HUES48 (cell line): Measurements from ENCODE around the gene SLC7A6OS.

Experiments
- H3K27ac ChIP-seq: one replicate; pipeline ENCODE4 v1.7.0; 2013; ENCODE audit warnings: low read depth, low read length, inconsistent platforms
- H3K27me3 ChIP-seq: 2 replicates; pipeline ENCODE4 v1.6.1; 2013; ENCODE audit warnings: mild to moderate bottlenecking, low read length; ENCODE audit not compliant: control insufficient read depth, insufficient read depth
- H3K36me3 ChIP-seq: 2 replicates; pipeline ENCODE4 v1.6.1; 2013; ENCODE audit warnings: low read length; ENCODE audit not compliant: control insufficient read depth, insufficient read depth
- H3K4me1 ChIP-seq: 2 replicates; pipeline ENCODE4 v1.6.1; 2013; ENCODE audit warnings: mild to moderate bottlenecking, low read length; ENCODE audit not compliant: control insufficient read depth, insufficient read depth
- H3K4me3 ChIP-seq: 2 replicates; pipeline ENCODE4 v1.5.1; 2013; ENCODE audit warnings: mild to moderate bottlenecking, low read depth, low read length
- H3K9ac ChIP-seq: 2 replicates; pipeline ENCODE4 v1.6.1; 2013; ENCODE audit warnings: mild to moderate bottlenecking, low read depth, low read length, moderate library complexity
- H3K9me3 ChIP-seq: 2 replicates; pipeline ENCODE4 v1.6.1; 2013; ENCODE audit warnings: low read length; ENCODE audit not compliant: control insufficient read depth, insufficient read depth

Gene SLC7A6OS

DNA sequence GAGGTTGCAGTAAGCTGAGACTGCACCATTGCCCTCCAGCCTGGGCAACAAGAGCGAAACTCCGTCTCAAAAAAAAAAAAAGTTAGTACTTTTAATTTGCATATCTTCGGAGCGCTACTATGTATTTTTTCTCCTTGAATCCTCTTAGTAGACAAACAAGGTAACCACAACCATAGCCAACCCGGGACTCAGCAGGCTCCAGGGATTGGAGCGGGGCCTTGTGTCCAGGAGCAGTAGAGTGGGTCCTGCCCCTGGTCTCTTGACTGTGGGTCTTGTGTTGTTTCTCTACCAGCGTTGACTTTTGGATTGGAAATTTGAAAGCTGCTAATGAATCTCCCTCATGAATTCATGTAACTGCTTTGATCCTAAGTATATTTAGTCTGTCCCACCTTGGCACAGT lies 32.4 kb upstream of the SLC7A6OS start:
- no peak overlapping the region for H3K9ac ChIP-seq
- H3K9me3 ChIP-seq: no peaks in the 10 kb centered on the region
- H3K36me3 ChIP-seq: peaks cover 90% of the 10 kb centered on the region
- H3K4me1 ChIP-seq: no peaks in the 10 kb centered on the region
- H3K27ac ChIP-seq: no peak overlapping the region
- no peak overlapping the region for H3K4me3 ChIP-seq
- no peaks in the 10 kb centered on the region for H3K27me3 ChIP-seq

- Histone ChIP-seq H3K9ac (no peak overlapping the region), H3K4me3 (no peak overlapping the region), H3K27me3 (no peaks in the 10 kb centered on the region), H3K36me3 (peaks cover 90% of the 10 kb centered on the region), H3K9me3 (no peaks in the 10 kb centered on the region), H3K27ac (no peak overlapping the region), H3K4me1 (no peaks in the 10 kb centered on the region)
Measured at GRCh38 chr16:68342620-68343019, 31.9 kb upstream of the SLC7A6OS start.

GRCh38 chr16:68339214-68339613 lies 28.5 kb upstream of the SLC7A6OS start:
- H3K27me3 ChIP-seq: no peaks in the 10 kb centered on the region
- H3K27ac ChIP-seq: no peak overlapping the region
- no peaks in the 10 kb centered on the region for H3K4me1 ChIP-seq
- H3K9ac ChIP-seq: no peak overlapping the region
- H3K4me3 ChIP-seq: no peak overlapping the region
- H3K36me3 ChIP-seq: peaks cover 77% of the 10 kb centered on the region
- no peaks in the 10 kb centered on the region for H3K9me3 ChIP-seq

GRCh38 chr16:68338326-68339119 lies 27.8 kb upstream of the SLC7A6OS start:
- H3K27ac ChIP-seq: no peak overlapping the region
- peaks cover 78% of the 10 kb centered on the region for H3K36me3 ChIP-seq
- no peak overlapping the region for H3K4me3 ChIP-seq
- no peak overlapping the region for H3K9ac ChIP-seq
- no peaks in the 10 kb centered on the region for H3K27me3 ChIP-seq
- H3K9me3 ChIP-seq: no peaks in the 10 kb centered on the region
- H3K4me1 ChIP-seq: no peaks in the 10 kb centered on the region

DNA sequence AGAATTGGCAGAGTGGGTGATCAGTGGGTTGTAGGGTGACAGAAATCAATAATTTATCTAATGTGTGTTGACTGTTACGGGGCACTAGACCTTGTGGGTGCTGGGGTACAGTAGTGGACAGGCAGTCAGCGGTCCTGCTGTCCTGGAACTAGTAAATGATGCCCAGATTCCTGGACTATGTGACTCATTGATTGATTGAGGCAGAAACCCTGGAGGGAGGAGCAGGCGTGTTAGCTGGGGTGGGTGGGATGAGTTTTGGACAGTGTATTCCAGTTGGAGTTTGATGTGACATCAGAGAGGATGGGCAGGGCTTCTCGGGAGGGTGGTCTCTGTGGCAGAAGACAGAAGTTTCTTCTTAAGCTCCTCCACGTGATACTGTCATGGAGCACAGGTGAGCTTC lies 24.4 kb upstream of the SLC7A6OS start:
- Histone ChIP-seq H3K27me3 (no peaks in the 10 kb centered on the region), H3K27ac (no peak overlapping the region), H3K36me3 (peaks cover 78% of the 10 kb centered on the region), H3K9me3 (no peaks in the 10 kb centered on the region), H3K4me1 (no peaks in the 10 kb centered on the region), H3K4me3 (no peak overlapping the region), H3K9ac (no peak overlapping the region)

DNA sequence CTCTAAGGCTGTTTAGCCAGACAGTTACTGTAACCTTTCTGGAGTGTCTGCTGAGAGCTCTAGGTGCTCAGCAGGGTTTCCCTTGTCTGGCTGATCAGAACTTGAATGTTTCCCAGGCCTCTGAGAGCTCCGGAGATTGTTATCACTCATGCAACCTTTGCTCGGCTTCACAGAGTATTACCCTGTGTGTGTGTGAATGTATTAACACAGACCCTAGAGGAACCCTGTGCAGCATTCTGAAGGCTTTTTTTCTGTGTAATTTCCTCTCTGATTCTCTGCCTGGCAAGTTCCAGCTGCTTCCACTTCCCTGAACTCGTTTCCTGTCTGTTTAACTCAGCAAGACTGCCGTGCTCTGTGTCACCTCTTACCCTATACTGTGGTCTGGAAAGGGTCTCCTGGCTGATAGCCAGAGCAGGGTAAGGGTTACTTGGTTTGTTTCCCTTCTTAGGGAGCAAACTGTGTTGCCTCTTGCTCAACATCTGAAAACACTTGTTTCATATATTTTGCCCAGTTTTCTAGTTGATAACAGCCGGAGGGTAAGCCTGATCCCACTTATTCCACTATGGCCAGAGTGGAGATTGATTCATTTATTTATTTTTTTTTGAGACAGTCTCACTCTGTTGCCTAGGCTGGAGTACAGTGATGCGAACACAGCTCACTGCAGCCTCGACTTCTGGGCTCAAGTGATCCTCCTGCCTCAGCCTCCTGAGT lies 21.8 kb upstream of the SLC7A6OS start:
- peak overlapping the region; percentile 54 for H3K27ac ChIP-seq
- H3K4me1 ChIP-seq: peaks cover 4% of the 10 kb centered on the region; the same call in 1 of the 2 replicates
- no peaks in the 10 kb centered on the region for H3K9me3 ChIP-seq
- H3K27me3 ChIP-seq: no peaks in the 10 kb centered on the region
- no peak overlapping the region for H3K4me3 ChIP-seq
- H3K36me3 ChIP-seq: peaks cover 65% of the 10 kb centered on the region
- no peak overlapping the region for H3K9ac ChIP-seq

- Histone ChIP-seq H3K4me3 (no peak overlapping the region), H3K36me3 (peaks cover 62% of the 10 kb centered on the region), H3K4me1 (peaks cover 4% of the 10 kb centered on the region; the same call in 1 of the 2 replicates), H3K27ac (peak overlapping the region; percentile 54), H3K9me3 (no peaks in the 10 kb centered on the region), H3K9ac (no peak overlapping the region), H3K27me3 (no peaks in the 10 kb centered on the region)
Measured at GRCh38 chr16:68331879-68332410, 21.2 kb upstream of the SLC7A6OS start.

DNA sequence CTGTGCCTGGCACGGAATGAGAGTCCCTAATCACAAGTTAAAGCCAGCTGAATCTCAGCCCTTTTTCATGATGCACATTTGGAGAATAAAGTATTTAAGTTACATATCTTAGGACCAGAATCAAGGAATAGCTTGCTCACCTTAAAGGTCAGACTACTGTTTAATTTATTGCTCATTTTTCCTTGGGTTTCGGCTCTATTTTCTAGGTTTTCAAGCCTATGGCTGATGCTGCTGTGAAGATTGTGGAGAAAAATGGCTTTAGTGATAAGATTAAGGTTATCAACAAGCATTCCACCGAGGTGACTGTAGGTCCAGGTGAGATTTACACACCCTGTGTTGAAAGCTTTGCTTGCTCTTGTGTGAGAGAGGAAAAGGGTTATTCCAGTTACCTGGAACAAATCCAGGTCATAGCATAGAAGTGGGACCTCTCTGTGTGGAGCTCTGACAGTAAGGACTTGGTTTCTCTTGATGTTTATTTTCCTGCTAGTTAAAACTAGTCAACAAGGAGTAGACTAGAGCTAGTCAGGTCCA lies 18.2 kb upstream of the SLC7A6OS start:
- H3K9ac ChIP-seq: no peak overlapping the region
- H3K4me3 ChIP-seq: no peak overlapping the region
- H3K36me3 ChIP-seq: peaks cover 75% of the 10 kb centered on the region
- H3K27ac ChIP-seq: no peak overlapping the region
- peaks cover 4% of the 10 kb centered on the region; the same call in 1 of the 2 replicates for H3K4me1 ChIP-seq
- no peaks in the 10 kb centered on the region for H3K9me3 ChIP-seq
- H3K27me3 ChIP-seq: no peaks in the 10 kb centered on the region

- Histone ChIP-seq H3K9me3 (no peaks in the 10 kb centered on the region), H3K4me1 (peaks cover 4% of the 10 kb centered on the region; the same call in 1 of the 2 replicates), H3K4me3 (no peak overlapping the region), H3K27ac (no peak overlapping the region), H3K36me3 (peaks cover 75% of the 10 kb centered on the region), H3K27me3 (no peaks in the 10 kb centered on the region), H3K9ac (no peak overlapping the region)
Measured at GRCh38 chr16:68328151-68328859, 17.6 kb upstream of the SLC7A6OS start.

DNA sequence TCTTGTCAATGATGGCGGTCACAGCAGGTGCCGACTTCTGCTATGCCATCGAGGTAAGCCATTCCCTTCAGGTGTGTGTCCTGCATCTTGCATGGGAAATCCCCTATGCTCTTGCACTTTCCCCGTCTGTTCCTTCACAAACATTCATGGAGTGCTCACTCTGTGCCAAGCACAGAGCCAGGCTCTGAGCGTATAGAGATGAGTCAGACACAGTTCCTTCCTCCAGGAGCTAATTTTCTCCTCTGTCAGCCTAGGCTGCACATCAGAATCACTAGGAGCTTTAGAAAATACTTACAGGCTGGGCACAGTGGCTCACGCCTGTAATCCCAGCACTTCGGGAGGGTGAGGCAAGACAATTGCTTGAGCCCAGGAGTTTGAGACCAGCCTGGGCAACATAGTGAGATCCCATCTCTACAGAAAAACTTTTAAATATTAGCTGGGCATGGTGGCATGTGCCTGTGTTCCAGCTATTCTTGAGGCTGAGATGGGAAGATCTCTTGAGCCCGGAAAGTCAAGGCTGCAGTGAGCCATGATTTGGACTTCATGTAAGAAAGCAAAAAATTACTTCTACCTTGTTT lies 14.1 kb upstream of the SLC7A6OS start:
- Histone ChIP-seq H3K4me1 (peaks cover 4% of the 10 kb centered on the region; the same call in 1 of the 2 replicates), H3K27ac (no peak overlapping the region), H3K4me3 (no peak overlapping the region), H3K9ac (no peak overlapping the region), H3K27me3 (no peaks in the 10 kb centered on the region), H3K9me3 (no peaks in the 10 kb centered on the region), H3K36me3 (peaks cover 74% of the 10 kb centered on the region)
